Measurements from ENCODE around the gene FLOT1. TPM values are rescaled to one million over a fixed set of nuclear protein-coding genes. Genes with fewer than 3 reads are reported as not detected.
A peak's percentile ranks its signal among the peaks of the same experiment; 100 is the strongest.

The FLOT1 gene
- total and polyA plus RNA-seq, 11 donors, result 166 to 310 (median 225) TPM

- 14 to 23% (median 18%) methylated on average over 8 of the region's 8 CpGs for WGBS, 4 donors
- TF ChIP-seq CTCF (IDR thresholded peaks at IDR 0.05), result no peak
- no peak for TF ChIP-seq POLR2A (IDR thresholded peaks at IDR 0.05)
- intact Hi-C loops (cut with DNase I), result loop anchor here in 4 of 10 donors (1.0 to 2.0 kb wide), 3 partner anchors 23 to 27 kb away; partner anchors contain the start of gene MDC1 (in 2 of the 4)
- H3K4me1 ChIP-seq, result peaks cover 4 to 40% (median 33%) of the 10 kb centered on the region in 12 donors
- H3K27me3 ChIP-seq, result no peaks in the 10 kb centered on the region
- DNase-seq (no peak), ATAC-seq (no peak)
- H3K27ac ChIP-seq, result peak overlapping the region in 11 of 12 donors; percentile 63 to 100 (median 97)
- no peaks in the 10 kb centered on the region for H3K9me3 ChIP-seq
- H3K36me3 ChIP-seq, result no peaks in the 10 kb centered on the region
- peak overlapping the region in 11 of 12 donors; percentile 45 to 76 (median 65) for H3K4me3 ChIP-seq
Measured at GRCh38 chr6:30691208-30691847, 51.2 kb downstream of the FLOT1 start.

GRCh38 chr6:30690403-30691207 is 51.9 kb downstream of the FLOT1 start, which contains the start of gene NRM:
Gene NRM, minus strand, starts transcription at chr6:30690984. Its CDS starts 10 bp downstream, at chr6:30690974.
- Histone ChIP-seq H3K9me3 (no peaks in the 10 kb centered on the region), H3K4me3 (peak within 1 kb of the TSS; percentile 34 to 76 (median 64)), H3K4me1 (peaks cover 4 to 44% (median 36%) of the 10 kb centered on the region in 12 donors), H3K27ac (peak within 1 kb of the TSS in 11 of 12 donors; percentile 74 to 100 (median 97)), H3K27me3 (no peaks in the 10 kb centered on the region), H3K36me3 (peaks cover 0 to 3% (median 0%) of the 10 kb centered on the region in 9 donors)
- intact Hi-C loops (cut with DNase I), result loop anchor here in 4 of 10 donors (1.0 to 2.0 kb wide), 3 partner anchors 24 to 28 kb away; partner anchors contain the start of gene MDC1 (in 2 of the 4)
- 0 to 1% (median 1%) methylated on average over 33 to 40 of the region's 40 CpGs for WGBS, 4 donors
- peak; percentile 90 to 95 (median 91) for DNase-seq
- TF ChIP-seq CTCF (IDR thresholded peaks at IDR 0.05) (no peak), POLR2A (IDR thresholded peaks at IDR 0.05) (peak in 1 of 2 donors; percentile 32)
- peak; percentile 41 to 76 (median 72) for ATAC-seq

GRCh38 chr6:30689985-30690384 is 52.5 kb downstream of the FLOT1 start:
- no peak for DNase-seq
- no peaks in the 10 kb centered on the region for H3K9me3 ChIP-seq
- 22 to 34% (median 32%) methylated on average over 4 of the region's 4 CpGs for WGBS, 4 donors
- peaks cover 4 to 51% (median 38%) of the 10 kb centered on the region in 12 donors for H3K4me1 ChIP-seq
- intact Hi-C loops (cut with DNase I), result loop anchor here in 4 of 10 donors (2.0 to 10.0 kb wide), 4 partner anchors 25 to 395 kb away; partner anchors contain the start of gene DDR1 (in 1 of the 4)
- H3K27ac ChIP-seq, result peak overlapping the region in 11 of 12 donors; percentile 74 to 100 (median 97)
- TF ChIP-seq POLR2A (IDR thresholded peaks at IDR 0.05) (no peak), CTCF (IDR thresholded peaks at IDR 0.05) (no peak)
- ATAC-seq, result no peak
- H3K27me3 ChIP-seq, result no peaks in the 10 kb centered on the region
- H3K36me3 ChIP-seq, result peaks cover 0 to 9% (median 0%) of the 10 kb centered on the region in 9 donors
- H3K4me3 ChIP-seq, result peak overlapping the region in 11 of 12 donors; percentile 34 to 76 (median 65)
